AG04449 (cell line): ENCODE data around the gene ERFE.

Experiments used
- CTCF ChIA-PET: fragments of 350-600 bp; formaldehyde crosslinking; extraction: SDS; loops from one replicate; lab custom pipeline; 2021; ENCODE audit warnings: antibody characterized with exemption; lab: Yijun Ruan, JAX
- POLR2A ChIA-PET: fragments of 400-600, 350-600 bp; formaldehyde crosslinking; extraction: SDS; loops from one replicate; lab custom pipeline; 2020; ENCODE audit warnings: antibody characterized with exemption, inconsistent platforms; lab: Yijun Ruan, JAX
- DNase-seq: peaks from one replicate; pipeline ENCODE4 v3.0.0-alpha.2; 2010; ENCODE audit warnings: low read depth, low spot score
- H3K4me3 ChIP-seq: 2 replicates; pipeline ENCODE4 v1.5.1; 2011; ENCODE audit warnings: low read depth, mild to moderate bottlenecking, control low read depth, low read length
- CTCF ChIP-seq: IDR thresholded peaks from one replicate; pipeline ENCODE4 v1.5.1; 2011; ENCODE audit warnings: mild to moderate bottlenecking, moderate library complexity, low read length, control low read depth, inconsistent platforms; ENCODE audit not compliant: insufficient read depth; ENCODE audit errors: missing control alignments

The ERFE gene

GRCh38 chr2:238159661-238160205 lies 963 bp downstream of the ERFE start:
- peak overlapping the region; percentile 43; the same call in 1 of the 2 replicates for H3K4me3 ChIP-seq
- ChIA-PET POLR2A (interaction anchor here (0.7 kb wide), 1 partner anchor 10 kb away, joined by 3 read pairs; no protein-coding TSS in a partner anchor), CTCF (interaction anchor here (1.2 to 3.1 kb wide), 5 partner anchors 8 to 104 kb away, joined by 5 to 28 read pairs (median 6); no protein-coding TSS in a partner anchor)
- no peak for DNase-seq
- TF ChIP-seq CTCF: no peak

- DNase-seq: no peak
- no peak overlapping the region for H3K4me3 ChIP-seq
- peak; percentile 23 for TF ChIP-seq CTCF
- POLR2A ChIA-PET: interaction anchor here (0.7 to 0.8 kb wide), 2 partner anchors 9 kb away, joined by 3 read pairs; no protein-coding TSS in a partner anchor
- CTCF ChIA-PET: interaction anchor here (1.1 to 3.1 kb wide), 7 partner anchors 7 to 360 kb away, joined by 3 to 28 read pairs (median 6); no protein-coding TSS in a partner anchor
These were observed 1.7 kb downstream of the ERFE start for GRCh38 chr2:238160206-238161129.

- no peak overlapping the region for H3K4me3 ChIP-seq
- TF ChIP-seq CTCF: no peak
- no peak for DNase-seq
- POLR2A ChIA-PET: interaction anchor here (0.8 kb wide), 1 partner anchor 8 kb away, joined by 3 read pairs; no protein-coding TSS in a partner anchor
- CTCF ChIA-PET: interaction anchor here (1.1 to 3.1 kb wide), 4 partner anchors 8 to 361 kb away, joined by 3 to 28 read pairs (median 6); no protein-coding TSS in a partner anchor
These were observed 2.7 kb downstream of the ERFE start for GRCh38 chr2:238161291-238162051.

GRCh38 chr2:238162251-238162845 lies 3.6 kb downstream of the ERFE start:
- TF ChIP-seq CTCF: no peak
- ChIA-PET CTCF (interaction anchor here (0.9 kb wide), 1 partner anchor 101 kb away, joined by 5 read pairs; no protein-coding TSS in a partner anchor), POLR2A (no interaction called here)
- no peak for DNase-seq
- H3K4me3 ChIP-seq: no peak overlapping the region

GRCh38 chr2:238162846-238163441 lies 4.2 kb downstream of the ERFE start:
- no peak for DNase-seq
- no peak for TF ChIP-seq CTCF
- POLR2A ChIA-PET: no interaction called here
- CTCF ChIA-PET: interaction anchor here (0.9 kb wide), 1 partner anchor 100 kb away, joined by 5 read pairs; no protein-coding TSS in a partner anchor
- H3K4me3 ChIP-seq: no peak overlapping the region
